HUDEP-2 (cell line): ENCODE results near the gene C1QB.
A peak's percentile ranks its signal among the peaks of the same experiment; 100 is the strongest.
"Not testable (repeated sequence)": the region's sequence is repeated elsewhere in the genome, so short reads cannot be mapped to it uniquely, and the experiment has no call there.

ENCODE experiments used
- DNase-seq, 76 experiments: peaks; one replicate each; lab custom pipeline; 2025; ENCODE audit not compliant: unreplicated experiment in 76 of 76; lab: John Stamatoyannopoulos, UW

C1QB gene

DNA sequence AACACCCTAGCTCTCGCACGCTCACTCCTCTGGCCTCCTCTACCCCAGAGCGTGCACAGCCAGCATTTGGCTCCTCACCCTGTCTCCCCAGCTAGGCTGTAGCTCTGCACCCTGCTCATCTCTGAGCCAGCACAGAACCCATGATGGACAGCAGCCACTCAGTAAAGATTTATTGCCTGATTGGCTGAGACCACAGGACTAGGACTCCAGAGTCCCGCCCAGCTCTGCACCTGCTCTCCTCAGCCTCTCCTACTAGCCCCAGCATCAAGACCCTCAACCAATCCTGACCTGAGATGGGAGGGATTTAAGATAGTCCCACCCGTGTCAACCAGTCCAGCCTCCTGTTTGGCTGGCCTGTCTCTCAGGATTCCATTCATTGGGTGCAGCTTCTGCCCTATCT, 9.3 kb downstream of the C1QB start:
- no peak for DNase-seq

DNA sequence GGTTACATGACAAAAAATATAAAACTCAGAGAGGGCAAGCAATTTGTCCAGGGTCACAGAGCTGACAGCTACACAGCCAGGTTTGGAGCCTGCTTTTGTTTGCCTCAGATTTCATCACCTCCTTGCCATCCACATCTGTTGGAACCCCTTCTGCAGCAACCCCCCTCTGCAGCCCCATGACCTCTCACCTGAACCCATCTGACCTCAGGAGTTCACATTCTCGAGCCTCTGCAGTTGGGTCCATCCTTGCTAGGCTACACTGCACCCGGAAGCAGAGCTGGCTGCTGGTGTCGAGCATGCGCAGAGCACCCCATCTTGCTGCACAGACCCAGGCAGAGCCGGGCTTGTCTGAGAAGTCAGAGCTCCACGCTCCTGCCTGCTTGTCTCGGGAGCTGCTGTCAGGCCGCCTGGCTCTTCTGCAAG, 10.0 kb downstream of the C1QB start:
- DNase-seq = no peak

DNA sequence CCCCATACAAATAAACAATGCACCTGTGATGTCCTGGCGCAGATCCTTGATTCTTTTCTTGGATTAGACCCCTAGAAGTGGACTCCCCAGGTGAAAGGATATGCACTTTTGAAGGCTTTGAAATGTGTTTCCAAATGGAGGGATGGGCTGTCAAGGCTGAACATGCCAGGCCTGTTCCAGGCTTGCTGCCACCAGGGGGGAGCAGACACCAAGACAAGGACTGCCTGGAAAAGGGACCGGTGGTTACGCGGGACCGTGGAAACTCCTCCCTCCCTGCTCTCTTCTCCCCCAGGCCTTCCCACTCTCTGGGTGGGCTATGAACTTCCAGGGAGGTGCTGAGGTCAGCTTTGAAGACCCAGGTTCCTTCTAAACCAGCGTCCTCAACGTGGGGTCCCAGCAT, 12.7 kb downstream of the C1QB start:
- DNase-seq = no peak

DNA sequence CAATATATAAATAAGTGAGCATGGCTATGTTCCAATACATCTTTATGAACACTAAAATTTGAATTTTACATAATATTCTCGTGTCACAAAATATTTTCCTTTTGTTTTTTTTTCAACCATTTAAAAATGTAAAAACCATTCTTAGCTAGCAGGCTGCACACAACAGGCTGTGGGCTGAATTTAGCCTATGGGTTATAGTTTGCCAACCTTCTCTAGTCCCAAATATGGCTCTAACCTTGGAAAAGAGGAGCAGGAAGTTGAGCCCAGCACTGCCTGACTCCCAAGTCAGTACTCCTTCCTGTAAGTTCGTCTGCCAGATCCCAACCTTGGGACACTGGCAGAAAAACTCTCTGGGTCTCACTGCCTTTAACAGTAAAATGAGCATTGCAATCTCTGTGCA, 13.4 kb downstream of the C1QB start:
- DNase-seq = no peak

- not testable (repeated sequence) for DNase-seq
Observed at GRCh38 chr1:22668840-22669239, 15.8 kb downstream of the C1QB start.

- no peak for DNase-seq
Observed at GRCh38 chr1:22670352-22670975, 17.4 kb downstream of the C1QB start.

- DNase-seq = no peak
Observed at GRCh38 chr1:22671999-22672398, 19.0 kb downstream of the C1QB start.

DNA sequence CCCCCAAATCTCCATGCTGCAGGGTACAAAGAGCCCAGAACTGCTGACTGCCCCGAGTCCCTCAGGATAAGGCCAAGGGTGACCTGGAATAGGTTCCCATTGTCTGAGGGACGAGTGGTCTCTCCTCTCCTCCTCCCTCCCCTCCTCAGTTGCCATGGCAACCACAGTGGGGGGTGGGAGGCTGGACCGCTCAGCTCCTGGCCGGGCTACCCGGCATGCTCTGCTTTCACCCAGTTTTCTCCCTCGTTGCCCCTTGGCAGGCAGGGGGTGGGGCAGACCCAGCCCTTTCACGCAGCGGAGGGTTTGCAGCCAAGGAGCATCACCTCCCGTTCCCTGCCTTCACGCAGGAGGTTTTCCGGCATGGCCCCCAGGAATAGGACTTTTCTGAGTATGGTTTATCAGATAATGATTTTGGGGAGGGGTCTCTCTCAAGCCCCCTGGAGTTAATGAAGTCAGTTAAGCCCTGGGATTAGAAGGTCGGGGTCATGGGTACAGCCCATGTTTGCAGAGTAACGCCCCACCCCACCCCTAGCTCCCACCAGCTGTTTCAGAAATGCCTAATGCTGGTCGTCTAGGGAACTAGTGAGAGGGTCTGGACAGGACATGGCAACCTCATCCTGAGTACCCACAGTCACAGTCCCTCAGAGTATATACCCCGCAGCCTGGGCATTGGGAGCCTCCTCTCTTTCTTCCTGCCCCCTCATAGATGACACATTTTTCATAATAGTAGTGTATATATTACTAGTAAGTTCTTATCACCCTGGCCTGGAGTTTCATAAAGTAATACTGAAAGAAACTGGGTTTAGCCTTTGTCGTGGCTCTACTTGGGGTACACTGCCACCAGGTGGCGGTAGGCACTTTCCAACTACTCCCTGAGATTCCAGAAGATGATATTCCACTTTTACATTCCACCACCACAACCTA, 20.7 kb downstream of the C1QB start:
- DNase-seq = peak in 20 of 76 experiments; percentile 1 to 35 (median 10)

- no peak for DNase-seq
Observed at GRCh38 chr1:22674410-22674749, 21.3 kb downstream of the C1QB start.

DNA sequence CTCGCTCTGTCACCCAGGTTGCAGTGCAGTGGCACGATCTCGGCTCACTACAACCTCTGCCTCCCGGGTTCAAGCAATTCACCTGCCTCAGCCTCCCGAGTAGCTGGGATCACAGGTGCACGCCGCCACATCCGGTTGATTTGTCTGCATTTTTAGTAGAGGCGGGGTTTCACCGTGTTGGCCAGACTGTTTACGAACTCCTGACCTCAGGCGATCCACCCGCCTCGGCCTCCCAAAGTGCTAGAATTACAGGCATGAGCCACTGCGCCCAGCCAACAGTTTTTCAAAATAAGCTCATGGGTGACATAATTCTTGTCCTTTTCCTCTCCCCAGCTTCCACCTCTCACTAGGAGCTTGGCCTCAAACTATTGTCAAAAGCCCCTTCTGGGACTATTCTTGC, 23.1 kb downstream of the C1QB start:
- DNase-seq = not testable (repeated sequence)

DNA sequence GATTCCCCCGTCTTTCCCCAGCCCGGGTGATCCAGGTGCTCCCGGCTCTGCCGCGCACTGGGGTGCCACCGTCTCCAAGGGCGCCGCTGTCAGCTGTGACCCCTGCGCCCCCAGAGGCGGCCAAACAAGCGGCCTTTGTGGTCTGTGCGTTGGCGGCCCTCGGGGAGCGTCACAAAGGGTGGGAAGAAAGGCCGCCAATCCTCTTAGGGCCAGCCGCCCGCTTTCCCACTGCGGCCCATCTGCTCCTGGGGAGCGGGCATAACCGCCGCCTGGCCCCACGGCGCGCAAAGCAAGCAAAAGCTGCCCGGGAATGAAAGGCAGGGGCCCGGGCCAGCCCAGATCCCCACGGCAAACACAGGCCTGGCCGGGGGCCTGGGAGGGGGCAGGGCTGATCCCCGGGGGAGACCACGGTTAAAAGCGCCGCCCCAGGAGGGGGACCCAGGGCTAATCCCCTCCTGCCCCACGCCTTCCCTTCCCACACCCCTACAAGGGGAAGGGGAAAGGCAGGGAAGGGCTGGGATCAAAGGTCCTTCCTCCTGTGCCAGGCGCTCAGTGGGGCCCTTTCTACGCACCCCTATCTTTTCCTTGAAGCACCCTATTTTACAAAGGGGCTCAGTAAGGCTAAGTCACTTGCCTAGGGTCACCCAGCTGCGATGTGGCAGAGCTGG, 24.0 kb downstream of the C1QB start:
- no peak for DNase-seq

DNA sequence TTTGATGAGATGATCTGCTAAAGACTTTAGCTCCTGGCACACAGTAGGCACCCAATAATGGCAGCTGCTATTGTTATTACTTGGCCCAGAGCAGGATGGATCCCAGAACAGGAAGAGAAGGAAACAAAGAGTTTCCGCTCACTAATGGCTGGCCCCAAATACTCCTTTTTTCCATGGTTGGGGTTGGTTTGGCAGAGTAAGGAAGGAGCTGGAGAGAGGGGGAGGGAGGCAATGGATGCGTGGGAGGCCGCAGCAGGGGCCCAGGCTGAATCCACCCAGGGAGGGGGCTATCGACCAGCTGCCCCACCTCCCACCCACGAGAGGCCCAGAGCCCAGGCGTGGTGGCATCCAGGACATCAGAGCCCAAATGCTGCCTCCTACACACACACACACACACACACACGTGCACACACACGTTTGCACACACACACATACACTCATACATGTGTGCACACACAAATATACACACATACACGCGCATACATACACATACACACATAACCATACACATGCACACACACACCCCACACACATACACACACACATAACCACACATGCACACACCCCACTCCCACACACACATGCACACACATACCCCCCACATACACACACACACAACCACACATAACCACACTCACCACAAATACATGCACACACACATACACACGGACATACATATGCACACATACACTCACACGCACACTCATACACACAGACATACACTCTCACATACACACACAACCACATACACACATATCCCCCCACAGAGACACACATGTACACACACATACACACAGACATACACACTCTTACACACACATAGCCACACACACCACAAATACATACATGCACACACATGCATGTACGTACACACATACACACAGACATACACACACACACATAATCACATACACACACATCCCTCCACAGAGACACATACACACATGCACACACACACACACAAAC, 25.2 kb downstream of the C1QB start:
- no peak for DNase-seq

- DNase-seq = no peak
Observed at GRCh38 chr1:22680726-22681125, 27.7 kb downstream of the C1QB start.

GRCh38 chr1:22681556-22682276, 28.7 kb downstream of the C1QB start:
- DNase-seq = no peak

DNA sequence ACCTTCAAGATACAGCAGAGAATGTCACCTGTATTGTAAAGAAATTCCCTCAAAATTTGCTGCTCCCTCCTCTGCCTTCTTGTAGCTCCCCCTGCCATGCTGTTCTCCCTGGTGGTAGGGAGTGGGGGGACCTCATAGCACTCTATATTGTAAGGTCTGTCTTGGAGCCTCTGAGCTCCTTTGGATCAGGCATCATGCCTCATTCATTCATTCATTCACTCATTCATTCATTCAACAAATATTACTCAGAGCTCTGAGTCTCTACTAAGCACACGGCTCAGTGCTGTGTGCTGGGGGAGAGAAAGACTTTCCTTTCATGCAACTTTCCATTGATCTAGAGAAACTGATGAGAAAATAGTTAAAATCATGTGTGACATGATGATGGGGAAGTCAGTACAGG, 30.5 kb downstream of the C1QB start:
- no peak for DNase-seq

DNA sequence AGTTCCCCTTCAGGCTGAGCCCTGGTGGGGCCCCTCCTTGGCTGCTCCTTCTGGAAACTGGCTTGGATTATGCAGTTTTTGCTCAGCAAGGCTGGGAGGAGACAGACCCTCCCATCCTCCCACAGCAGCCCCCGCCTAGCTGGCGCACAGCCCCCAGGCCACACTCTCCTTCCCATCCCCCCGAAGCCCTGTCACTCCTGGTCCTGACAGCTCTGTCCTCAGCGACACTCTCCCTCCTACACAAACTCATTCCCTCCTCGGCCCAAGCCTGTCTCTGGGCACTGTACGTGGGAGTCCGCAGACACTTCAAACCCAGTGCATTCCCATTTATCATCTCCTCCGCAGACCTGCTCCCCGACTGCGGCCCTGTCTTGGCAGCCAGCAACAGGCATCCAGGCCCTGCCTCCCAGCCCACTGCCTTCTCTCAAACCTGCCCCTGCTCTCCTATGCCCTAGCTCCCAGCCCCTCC, 32.6 kb downstream of the C1QB start:
- DNase-seq = no peak

DNA sequence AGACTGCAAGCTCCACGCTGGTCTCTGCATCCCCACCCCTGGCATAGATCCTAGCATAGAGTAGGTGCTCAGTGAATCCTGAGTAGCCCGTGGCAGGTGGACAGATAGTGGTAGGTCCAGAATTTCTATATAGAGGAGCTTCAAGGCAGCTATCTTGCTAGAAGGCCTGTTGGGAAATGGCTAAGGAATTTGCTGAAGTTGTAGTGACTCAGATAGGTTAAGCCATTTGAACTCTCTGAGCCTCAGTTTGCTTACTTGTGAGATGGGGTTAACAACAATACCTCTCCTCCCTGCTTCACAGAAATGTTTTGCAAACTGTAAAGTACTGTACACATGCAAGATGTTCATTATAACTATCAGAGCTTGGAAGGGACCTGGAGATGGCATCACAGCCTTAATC, 34.2 kb downstream of the C1QB start:
- no peak for DNase-seq

DNA sequence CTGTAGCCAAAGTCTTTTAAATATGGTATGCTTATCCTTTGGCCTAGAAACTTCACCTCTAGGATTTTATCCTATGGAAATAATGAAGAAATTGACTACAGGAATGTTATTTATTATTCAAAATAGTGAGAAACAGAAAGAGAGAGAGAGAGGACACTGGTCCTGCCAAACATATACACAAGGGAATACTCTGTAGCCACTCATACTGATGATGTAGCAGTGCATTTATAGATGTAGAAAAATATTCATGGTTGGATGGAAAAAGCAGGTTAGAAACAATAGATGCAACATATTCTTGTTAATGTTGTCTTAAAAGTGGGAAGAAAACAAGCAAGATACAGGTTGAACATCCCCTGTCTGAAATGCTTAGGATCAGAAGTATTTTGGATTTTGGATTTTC, 35.4 kb downstream of the C1QB start:
- DNase-seq = no peak

GRCh38 chr1:22689505-22689904, 36.5 kb downstream of the C1QB start:
- DNase-seq = no peak
